ENCODE results near the gene PAX5.

PAX5 gene

GRCh38 chr9:36961051-36961450 is 73.0 kb downstream of the PAX5 start:
- no peak for DNase-seq (ENCODE audit: low spot score)

DNA sequence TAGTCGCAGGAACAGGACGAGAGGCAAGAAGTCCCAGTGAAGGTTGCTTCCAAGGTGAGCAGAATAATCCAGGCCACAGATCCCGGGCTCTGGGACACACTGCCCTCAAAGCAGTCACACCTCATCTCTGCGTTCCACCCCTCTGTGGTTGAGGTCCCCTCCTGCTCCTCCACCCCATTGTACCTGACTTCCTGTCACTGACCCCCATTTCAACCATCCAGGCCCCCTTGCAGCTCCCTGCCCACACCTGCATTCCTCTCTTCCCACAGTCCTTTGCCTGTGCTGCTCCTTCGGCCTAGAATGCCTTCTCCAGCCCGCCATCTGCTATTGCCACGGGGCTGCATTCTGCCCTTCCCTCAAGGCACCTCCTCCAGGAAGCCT is 73.5 kb downstream of the PAX5 start:
- no peak for DNase-seq (ENCODE audit: low spot score)

DNA sequence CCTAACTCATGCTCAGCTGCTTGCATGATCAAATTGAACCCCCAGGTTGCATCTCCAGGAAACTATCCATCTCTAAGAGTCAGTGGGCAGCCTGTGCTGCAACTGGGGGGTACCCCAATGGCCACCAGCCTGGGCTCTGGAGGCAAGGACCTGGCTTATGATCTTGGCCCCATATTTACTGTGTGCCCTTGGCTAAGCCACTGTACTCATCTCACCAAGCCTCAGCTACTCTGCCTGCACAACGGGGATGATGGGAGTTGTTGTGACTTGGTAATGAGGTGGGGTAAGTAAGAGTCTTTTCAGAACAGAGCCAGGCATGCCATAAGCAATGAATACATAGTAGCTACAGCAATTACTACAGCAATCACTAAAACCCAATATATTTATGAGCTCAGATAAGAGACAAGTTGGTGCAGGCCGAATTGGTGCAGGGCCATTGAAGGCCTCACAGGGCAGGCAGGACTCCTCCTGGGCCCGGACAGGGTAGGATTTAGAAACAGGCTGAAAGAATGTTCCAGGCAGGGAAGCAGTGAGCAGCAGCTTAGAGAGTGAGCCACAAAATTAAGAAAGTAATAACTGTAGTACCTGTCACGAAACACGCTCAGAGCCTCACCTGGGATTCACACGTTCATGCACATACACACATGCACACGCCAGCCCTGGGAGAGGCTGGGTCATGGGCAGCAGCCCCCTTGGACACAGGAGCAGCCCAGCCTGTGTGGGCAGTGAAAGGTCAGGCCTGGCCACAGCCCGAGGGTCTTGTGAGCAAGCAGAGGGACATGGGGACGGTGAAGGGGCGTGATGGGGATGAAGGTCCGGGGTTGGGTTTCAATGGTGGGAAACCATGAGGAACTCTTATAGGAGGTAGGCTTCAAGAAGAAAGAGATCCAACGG is 74.1 kb downstream of the PAX5 start:
- DNase-seq (ENCODE audit: low spot score): no peak

- DNase-seq (ENCODE audit: low spot score): no peak
Measured at GRCh38 chr9:36956908-36957307, 77.2 kb downstream of the PAX5 start.

GRCh38 chr9:36950389-36950788 is 83.7 kb downstream of the PAX5 start:
- no peak for DNase-seq (ENCODE audit: low spot score)

- DNase-seq (ENCODE audit: low spot score): no peak
Measured at GRCh38 chr9:36949466-36949865, 84.6 kb downstream of the PAX5 start.

DNA sequence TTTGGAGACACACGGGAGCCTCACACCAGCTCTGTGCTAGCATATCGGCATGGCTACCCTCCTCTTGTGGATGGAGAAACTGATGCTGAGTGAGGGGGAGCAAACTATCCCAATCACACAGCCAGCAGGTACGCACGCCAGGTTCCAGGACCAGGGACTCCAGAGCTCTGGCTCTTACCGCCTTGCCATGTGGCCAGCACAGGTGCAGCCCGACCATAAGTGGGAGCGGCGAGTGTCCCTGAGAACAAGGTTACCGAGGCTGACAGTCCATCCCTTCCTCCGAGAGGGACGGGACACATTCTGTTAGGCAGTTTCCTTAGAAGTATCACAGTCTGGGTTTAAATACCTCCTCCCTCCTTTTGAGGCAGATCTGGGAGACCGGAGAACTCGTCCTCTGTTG is 86.0 kb downstream of the PAX5 start:
- no peak for DNase-seq (ENCODE audit: low spot score)

DNA sequence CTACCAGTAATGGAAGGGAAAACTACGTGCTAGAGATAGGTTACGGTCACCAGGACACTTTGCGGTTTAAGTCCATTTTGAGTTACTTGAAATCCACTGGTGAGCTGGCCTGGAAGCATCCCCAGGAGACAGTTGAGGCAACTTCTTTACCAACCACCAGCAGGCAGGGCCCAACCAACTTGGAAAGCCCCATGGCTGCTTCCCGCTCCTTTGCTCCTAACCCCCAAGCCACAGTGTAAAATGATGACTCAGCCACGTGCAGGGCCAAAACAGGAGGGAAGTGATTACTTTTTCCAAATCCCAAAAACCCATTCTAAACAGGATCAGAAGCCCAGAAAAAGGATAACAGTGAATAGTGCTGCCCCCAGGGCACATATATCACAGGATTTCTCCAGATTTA is 87.4 kb downstream of the PAX5 start:
- no peak for DNase-seq (ENCODE audit: low spot score)

DNA sequence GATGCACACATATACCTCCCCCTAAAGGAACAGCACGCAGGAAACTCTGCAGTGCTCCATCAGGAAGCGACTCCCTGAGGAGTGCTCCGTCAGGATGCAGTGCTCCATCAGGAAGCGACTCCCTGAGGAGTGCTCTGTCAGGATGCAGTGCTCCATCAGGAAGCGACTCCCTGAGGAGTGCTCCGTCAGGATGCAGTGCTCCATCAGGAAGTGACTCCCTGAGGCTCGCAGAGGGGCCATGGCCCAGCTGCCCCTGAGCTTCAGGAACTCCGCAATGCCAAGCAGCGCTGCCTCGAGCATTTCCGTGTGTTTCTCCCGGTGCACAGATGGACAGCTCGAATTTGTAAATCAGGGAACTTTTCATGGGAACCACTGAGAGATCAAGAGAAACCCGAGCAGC is 88.1 kb downstream of the PAX5 start:
- no peak for DNase-seq (ENCODE audit: low spot score)

DNA sequence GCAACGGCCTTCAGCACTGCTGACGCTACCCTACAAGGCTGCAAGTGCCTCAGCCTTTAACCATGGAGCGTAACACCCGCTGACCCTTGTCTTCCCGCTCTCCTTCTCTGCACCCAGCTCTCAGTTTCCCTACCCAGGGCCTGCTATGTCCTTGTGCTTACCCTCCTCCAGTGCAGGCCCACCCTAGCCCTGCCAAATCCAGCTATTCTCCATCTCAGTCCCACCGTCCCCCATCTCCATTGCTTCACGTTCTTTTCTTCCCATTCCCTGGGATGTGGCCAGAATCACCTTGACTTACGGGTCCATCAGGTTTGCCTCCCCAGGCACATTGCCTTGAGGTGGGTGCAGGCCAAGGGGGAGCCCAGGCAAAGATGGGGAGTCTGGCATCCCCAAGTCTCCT is 91.2 kb downstream of the PAX5 start:
- DNase-seq (ENCODE audit: low spot score): no peak

- DNase-seq (ENCODE audit: low spot score): no peak
Measured at GRCh38 chr9:36941441-36941840, 92.6 kb downstream of the PAX5 start.

DNA sequence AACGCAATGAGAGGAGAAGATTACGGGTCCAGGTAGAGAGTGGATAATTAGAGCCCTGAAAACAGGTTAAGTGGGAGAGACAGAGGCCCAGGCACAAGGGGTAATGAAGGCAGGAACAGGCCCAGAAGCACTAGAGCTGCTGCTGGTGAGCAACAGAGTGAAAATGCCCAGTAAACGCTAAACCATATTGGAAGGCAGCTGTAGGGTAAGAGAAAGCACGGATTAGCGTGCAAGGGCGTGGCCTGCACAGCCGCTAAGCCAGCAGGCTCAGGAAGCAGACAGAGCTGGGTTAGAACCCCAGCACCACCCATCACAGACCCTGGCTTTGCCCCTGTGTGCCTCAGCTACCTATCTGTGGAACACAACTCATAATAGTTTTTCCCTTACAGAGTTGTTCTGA is 93.2 kb downstream of the PAX5 start:
- DNase-seq (ENCODE audit: low spot score): no peak

DNA sequence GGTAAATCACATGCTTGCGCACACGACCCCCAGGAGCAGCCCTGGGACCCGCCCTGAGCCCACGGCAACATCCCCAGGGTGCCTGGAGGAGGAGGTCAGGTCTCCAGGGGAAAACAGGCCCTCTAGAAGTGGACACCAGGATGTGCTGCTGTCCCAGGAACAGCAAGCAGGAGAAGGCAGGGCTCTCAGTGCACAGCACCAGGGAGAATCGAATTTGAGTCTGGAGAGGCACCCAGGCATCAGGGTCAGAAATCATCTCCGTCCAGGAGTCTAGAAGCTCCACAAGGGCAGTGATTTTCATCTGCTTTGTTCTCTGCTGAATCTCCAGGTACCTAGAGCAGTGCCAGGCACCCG is 93.6 kb downstream of the PAX5 start:
- DNase-seq (ENCODE audit: low spot score): no peak

DNA sequence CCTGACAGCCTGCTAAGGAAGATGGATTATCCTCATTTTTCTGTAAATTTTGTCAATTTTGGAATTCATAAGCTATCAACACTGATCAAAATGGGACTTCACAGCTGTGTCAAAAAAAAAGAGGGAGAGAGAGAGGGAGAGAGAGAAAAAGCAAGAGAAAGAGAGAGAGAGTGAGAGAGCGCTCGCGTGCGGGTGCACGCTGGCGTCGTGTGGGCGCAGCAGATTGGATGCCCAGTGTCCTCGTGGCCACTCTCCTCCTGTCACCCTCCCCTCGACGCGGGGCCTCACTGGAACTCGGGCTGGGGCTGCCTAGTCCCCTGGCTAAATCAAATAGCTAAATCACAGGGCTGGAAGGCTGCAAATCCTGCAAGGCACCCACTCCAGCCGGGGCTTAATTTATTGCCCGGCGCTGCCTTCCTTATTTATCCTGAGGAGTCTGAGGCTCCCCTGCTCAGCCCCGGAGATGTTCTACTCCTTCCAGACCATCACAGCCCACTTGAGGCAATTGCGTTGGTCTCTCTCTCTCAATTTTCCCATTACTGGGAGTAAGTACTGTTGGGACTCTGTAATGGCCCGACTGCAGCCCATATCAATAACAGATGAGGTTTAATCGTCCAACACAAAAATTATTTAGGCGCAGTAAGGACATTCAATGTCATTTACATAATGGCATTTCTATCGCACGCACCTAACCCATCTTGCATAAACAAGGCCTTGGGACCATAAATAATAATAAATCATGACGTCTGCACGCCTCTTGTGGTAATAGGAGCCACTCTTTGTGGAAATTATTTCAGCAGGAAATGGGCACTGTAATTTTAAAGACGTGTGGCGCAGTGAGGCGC is 94.2 kb downstream of the PAX5 start:
- no peak for DNase-seq (ENCODE audit: low spot score)

- no peak for DNase-seq (ENCODE audit: low spot score)
Measured at GRCh38 chr9:36939214-36939613, 94.9 kb downstream of the PAX5 start.

DNA sequence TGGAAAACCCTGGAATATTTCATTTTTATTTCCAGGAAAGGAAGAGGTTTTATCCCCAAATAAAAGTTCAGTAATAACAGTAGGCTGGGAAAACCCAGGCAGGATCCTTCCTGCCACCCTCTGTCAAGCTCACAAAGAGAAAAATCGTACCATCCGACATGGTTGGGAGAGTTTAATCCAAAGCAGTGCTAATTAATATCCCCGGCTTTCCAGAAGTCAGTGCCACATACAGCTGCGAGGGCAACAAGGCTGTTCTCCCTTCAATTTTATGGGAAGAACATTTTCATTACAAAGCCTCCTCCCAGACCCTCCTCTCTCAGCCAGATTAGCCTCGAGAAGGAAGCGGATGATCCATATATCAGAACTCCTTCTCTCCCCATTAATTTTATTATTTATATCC is 95.5 kb downstream of the PAX5 start:
- DNase-seq (ENCODE audit: low spot score): no peak

GRCh38 chr9:36937951-36938350 is 96.1 kb downstream of the PAX5 start:
- DNase-seq (ENCODE audit: low spot score): no peak

DNA sequence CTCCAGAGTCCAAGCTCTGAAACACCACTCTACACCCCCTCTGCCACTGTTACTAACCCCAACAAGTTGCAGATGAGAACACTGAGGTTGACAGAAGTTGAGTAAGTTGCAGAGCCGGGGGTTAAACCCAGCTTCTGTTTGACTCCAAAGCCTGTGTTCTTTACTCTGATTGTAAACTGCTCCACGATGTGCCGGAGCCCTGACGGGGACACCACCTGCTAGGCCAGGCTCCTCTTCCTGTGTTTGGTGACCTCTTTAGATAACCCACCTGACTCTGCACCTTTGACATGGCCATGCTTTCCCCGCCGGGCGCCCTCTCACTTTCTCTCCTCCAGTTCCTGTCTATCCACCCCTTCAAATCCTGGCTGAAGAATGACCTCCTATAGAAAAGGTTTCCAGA is 96.7 kb downstream of the PAX5 start:
- no peak for DNase-seq (ENCODE audit: low spot score)

DNA sequence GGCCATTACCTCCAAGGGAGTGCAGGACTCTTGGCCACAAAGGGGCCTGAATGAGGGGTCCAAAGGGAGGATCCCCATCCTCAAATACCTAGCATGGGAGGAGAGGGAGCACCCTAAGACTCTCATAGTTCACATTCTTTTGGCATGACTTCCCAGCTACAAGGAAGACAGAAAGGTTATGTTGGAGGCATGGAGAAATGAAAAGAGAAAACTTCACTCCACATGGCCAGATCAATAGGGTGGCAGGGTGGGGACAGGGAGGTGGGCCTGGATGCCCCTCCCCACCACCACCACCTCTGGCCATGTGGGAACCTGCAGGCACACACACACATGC is 97.6 kb downstream of the PAX5 start:
- DNase-seq (ENCODE audit: low spot score): no peak

- no peak for DNase-seq (ENCODE audit: low spot score)
Measured at GRCh38 chr9:36935768-36936497, 98.1 kb downstream of the PAX5 start.

DNA sequence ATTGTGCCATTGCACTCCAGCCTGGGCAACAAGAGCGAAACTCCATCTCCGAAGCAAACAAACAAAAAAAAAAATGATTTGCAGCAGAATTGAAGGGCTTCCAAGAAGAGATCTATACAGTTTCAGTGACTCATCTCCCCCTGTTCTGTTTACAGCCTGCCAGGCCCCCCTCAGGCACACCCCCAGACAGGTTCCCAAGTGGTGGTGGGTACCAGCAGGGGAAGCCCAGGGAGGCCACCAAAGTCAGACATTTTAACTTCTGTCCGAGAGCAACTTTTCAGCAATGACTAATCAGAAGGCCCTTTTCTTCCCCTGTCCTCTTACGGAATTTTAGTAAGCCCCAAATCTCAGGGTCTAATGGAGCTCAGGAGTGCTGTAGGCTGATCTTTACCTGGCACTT is 98.7 kb downstream of the PAX5 start:
- DNase-seq (ENCODE audit: low spot score): no peak

DNA sequence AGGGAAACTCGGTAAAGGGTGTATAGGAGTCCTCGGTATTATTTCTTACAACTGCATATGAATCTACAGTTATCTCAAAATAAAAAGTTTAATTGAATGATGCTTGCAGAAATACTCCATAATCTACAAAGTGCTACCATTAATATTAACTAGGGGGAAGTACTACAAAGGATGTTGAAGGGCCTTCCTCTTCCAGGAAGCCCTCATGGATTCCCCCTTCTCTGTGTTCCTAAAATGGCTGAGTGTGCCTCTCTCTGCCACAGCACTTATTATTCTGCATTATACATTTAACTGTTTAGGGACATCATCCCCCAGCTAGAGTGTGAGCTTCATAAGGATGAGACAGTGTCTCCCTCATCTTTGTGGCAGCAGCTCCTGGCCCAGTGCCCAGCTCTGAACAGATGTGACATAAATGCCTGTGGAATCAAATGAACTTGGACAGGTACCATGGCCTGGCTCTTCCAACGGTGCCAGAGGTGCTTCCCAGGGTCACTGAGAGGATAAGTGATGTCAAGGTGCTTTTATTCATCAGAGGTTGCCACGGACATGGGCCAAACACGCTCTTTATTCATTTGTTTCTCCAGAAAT is 99.5 kb downstream of the PAX5 start:
- no peak for DNase-seq (ENCODE audit: low spot score)

Measured in putamen (tissue), 1 donor.